Activated T-cell treated with anti-CD3 and anti-CD28 coated beads, Interleukin-2, amount 50 U/mL, for 72 hours (primary cell): ENCODE results near the gene CHD5. TPM values are rescaled to one million over a fixed set of nuclear protein-coding genes. Genes with fewer than 3 reads are reported as not detected.

Source experiments
- ATAC-seq, 2 donors: fragments of 150-1000 bp; cut with Tn5 transposase; replicated peaks in 1 of 2; 2 replicates each; pipeline ENCODE4 v1.10.0; 2021; ENCODE audit warnings: moderate library complexity in 2 of 2, mild to moderate bottlenecking in 1 of 2
- DNase-seq, 2 donors: peaks; one replicate each; pipeline ENCODE4 v3.0.0; 2021 to 2022; ENCODE audit warnings: mixed read lengths in 1 of 2
- H3K27ac Mint-ChIP-seq: one replicate; pipeline ENCODE4 v1.8.0; 2022; ENCODE audit warnings: mild to moderate bottlenecking, moderate library complexity, mixed read lengths
- H3K27me3 Mint-ChIP-seq: one replicate; pipeline ENCODE4 v1.8.0; 2022; ENCODE audit warnings: low read depth, mixed read lengths
- H3K36me3 Mint-ChIP-seq, 2 donors: one replicate each; pipeline ENCODE4 v1.8.0; 2022; ENCODE audit warnings: mixed read lengths in 2 of 2, mild to moderate bottlenecking in 1 of 2; ENCODE audit not compliant: insufficient read depth in 2 of 2
- H3K4me1 Mint-ChIP-seq: one replicate; pipeline ENCODE4 v1.8.0; 2022; ENCODE audit warnings: low read depth, mixed read lengths
- H3K4me3 Mint-ChIP-seq, 2 donors: one replicate each; pipeline ENCODE4 v1.8.0; 2022; ENCODE audit warnings: mild to moderate bottlenecking in 2 of 2, mixed read lengths in 2 of 2, moderate library complexity in 2 of 2
- H3K9me3 Mint-ChIP-seq, 2 donors: one replicate each; pipeline ENCODE4 v1.8.0; 2022; ENCODE audit warnings: mixed read lengths in 2 of 2
- total RNA-seq, 2 donors: library from RNA; stranded (reverse); gene quantifications; one replicate each; pipeline ENCODE4 v1.2.3, GENCODE V29; 2022

CHD5 gene
- total RNA-seq, 2 donors from 2014 or later: 0.16 to 0.31 TPM

DNA sequence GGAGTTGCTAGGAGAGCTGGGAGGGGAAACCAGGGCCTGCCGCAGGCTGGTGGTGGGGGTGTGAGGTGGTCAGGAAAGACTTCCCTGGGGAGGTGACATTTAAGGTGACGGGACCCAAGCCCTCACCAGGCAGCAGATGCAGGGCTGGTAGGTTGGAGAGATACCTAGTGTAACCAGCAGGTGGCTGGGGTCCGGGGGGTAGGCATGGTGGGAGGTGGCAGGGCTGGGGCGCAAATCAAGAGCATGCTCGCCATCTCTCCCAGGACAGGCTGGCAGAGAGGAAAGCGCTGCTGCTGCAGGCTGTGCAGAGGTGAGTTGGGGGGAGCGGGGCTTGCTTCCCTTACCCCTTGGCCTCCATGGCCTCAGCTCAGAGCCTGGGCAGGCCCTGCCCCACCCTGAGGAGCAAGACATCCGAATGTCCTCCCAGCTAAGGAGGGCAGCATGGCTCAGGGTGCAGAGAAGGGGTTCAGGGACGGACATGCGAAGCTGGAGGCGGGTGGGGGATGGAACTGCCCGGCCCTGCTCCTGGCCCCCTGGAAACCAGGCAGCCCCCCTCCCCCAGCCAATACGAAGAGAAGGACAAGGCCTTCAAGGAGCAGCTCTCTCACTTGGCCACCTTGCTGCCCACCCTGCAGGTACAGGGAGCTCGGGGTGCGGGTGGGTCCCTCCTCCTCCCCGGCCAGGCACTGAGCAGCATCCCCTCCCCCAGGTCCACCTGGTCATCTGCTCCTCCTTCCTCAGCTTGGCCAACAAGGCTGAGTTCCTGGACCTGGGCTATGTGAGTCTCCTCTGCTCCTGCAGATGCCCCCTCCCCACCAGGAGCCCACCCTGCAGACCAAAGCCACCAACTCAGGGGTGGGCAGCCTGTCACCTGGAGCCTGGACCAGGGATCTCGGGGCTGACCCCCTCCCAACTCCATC is 29.8 kb upstream of the CHD5 start:
- no peak for ATAC-seq

DNA sequence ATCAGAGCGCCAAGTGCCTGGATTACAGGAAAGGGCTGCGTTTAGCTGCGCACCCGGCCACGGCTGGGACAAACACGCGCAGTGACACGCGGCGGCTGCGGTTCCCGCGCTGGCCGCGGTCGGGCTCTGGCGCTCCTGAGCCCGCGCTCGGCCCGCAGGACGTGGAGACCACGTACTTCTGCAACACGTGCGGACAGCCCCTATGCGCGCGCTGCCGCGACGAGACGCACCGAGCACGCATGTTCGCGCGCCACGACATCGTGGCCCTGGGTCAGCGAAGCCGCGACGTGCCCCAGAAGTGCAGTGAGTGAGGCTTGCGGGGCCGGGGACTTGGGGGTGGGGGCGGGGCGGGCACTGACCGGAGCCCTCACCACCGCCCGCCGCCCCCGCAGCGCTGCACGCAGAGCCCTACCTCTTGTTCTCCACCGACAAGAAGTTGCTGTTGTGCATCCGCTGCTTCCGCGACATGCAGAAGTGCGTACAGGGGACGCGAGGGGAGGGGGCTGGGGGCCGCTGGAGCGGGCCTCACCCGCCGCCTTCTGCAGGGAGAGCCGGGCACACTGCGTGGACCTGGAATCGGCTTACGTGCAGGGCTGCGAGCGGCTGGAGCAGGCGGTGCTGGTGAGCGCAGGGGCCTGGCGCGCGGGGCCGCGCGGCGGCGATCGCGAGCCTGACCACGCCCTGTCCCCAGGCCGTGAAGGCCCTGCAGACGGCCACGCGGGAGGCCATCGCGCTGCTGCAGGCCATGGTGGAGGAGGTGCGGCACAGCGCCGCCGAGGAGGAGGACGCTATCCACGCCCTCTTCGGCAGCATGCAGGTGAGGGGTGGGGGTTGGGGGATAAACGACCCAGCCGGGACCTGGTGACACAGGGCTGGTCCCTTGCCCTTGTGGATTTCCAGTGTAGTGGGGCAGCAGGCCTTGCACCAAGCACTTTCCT is 28.9 kb upstream of the CHD5 start:
- Mint-ChIP-seq H3K27ac (no peak overlapping the region), H3K4me3 (peak overlapping the region; percentile 37 to 69), H3K9me3 (no peaks in the 10 kb centered on the region), H3K36me3 (no peaks in the 10 kb centered on the region), H3K27me3 (peaks cover 17% of the 10 kb centered on the region), H3K4me1 (peaks cover 5% of the 10 kb centered on the region)
- peak; percentile 45 to 50 for ATAC-seq
- DNase-seq: peak; percentile 39 to 53

More for the DNA sequence above, 29.8 kb upstream of the CHD5 start:
- DNase-seq: peak; percentile 32 to 50
- H3K36me3 Mint-ChIP-seq: no peaks in the 10 kb centered on the region
- peaks cover 5% of the 10 kb centered on the region for H3K4me1 Mint-ChIP-seq
- H3K4me3 Mint-ChIP-seq: peak overlapping the region in 1 of 2 donors; percentile 69
- no peaks in the 10 kb centered on the region for H3K9me3 Mint-ChIP-seq
- H3K27me3 Mint-ChIP-seq: peaks cover 17% of the 10 kb centered on the region
- H3K27ac Mint-ChIP-seq: no peak overlapping the region

DNA sequence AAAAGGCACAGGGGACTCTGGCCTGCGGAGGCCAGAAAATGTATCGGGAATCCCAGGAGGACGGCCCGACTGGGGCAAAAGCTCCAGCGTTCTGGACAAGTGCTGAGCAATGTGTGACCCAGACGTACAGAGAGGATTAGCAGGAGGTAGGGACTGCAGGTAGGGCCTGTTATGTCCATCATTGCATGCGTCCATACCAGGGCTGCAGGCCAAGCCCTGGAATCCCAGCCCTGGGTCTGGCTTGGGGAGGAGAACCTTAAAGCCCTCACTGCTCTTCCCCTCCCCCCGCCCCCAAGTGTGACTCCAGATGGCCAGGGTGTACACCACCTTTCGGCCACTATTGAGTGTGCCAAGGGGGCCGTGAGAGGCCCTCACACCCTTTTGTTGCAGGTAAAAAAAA is 27.8 kb upstream of the CHD5 start:
- Mint-ChIP-seq H3K4me1 (peaks cover 5% of the 10 kb centered on the region), H3K4me3 (peak overlapping the region in 1 of 2 donors; percentile 69), H3K9me3 (no peaks in the 10 kb centered on the region), H3K36me3 (no peaks in the 10 kb centered on the region), H3K27me3 (peaks cover 10% of the 10 kb centered on the region), H3K27ac (no peak overlapping the region)
- ATAC-seq: no peak
- no peak for DNase-seq

DNA sequence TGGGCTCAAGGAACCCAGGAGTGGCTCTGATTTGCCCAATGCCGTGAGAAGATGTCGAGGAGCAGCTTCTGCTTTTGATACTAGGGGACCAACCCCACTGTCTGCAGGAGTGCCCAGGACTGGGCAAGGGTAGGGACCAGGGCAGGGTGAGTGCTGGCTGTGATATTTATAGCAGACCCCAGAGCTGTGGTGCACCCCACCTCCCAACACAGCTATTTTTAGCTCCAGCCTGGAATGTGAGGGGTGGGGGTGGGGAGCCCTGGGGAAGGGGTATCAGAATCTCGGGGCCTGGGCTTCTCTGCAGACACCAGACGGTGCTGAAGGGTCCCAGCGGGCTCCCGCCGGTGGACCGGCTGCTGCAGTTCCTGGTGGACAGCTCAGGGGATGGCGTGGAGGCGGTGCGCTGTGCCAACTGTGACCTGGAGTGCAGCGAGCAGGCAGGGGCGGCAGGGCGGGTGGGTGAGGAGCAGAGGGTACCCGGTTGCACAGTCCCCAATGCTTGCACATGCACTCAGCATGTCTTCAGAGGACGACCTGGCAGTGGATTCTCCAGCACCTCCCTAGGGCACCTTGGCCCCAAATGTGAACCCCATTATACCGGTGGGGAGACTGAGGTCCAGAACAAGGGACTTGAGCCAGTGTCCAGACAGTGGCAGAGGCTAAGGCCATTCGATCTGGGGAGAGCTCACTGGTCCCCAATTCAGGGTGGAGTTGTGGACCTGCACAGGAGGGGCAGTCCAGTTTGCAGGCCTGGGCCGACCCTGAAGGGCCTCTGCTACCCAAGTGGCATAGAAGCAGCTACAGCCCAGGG is 27.2 kb upstream of the CHD5 start:
- Mint-ChIP-seq H3K27ac (no peak overlapping the region), H3K27me3 (peaks cover 4% of the 10 kb centered on the region), H3K36me3 (no peaks in the 10 kb centered on the region), H3K4me3 (peak overlapping the region; percentile 83 to 84), H3K9me3 (no peaks in the 10 kb centered on the region), H3K4me1 (peaks cover 5% of the 10 kb centered on the region)
- DNase-seq (no peak), ATAC-seq (no peak)

DNA sequence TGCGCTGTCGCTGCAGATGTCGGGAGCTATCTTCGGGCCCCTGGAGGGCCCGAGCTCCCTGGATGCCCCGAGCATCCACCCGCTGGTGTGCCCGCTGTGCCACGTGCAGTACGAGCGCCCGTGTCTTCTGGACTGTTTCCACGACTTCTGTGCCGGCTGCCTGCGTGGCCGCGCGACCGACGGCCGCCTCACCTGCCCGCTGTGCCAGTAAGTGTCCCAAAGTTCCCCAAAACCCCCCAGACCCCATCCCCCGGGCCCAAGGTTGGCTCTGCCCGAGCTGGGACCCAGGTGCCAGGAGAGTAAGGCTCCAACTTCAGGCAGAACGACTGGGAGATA is 26.4 kb upstream of the CHD5 start:
- no peak for ATAC-seq
- Mint-ChIP-seq H3K27me3 (peaks cover 4% of the 10 kb centered on the region), H3K4me3 (peak overlapping the region; percentile 83 to 84), H3K36me3 (no peaks in the 10 kb centered on the region), H3K4me1 (peaks cover 5% of the 10 kb centered on the region), H3K9me3 (no peaks in the 10 kb centered on the region), H3K27ac (no peak overlapping the region)
- no peak for DNase-seq

DNA sequence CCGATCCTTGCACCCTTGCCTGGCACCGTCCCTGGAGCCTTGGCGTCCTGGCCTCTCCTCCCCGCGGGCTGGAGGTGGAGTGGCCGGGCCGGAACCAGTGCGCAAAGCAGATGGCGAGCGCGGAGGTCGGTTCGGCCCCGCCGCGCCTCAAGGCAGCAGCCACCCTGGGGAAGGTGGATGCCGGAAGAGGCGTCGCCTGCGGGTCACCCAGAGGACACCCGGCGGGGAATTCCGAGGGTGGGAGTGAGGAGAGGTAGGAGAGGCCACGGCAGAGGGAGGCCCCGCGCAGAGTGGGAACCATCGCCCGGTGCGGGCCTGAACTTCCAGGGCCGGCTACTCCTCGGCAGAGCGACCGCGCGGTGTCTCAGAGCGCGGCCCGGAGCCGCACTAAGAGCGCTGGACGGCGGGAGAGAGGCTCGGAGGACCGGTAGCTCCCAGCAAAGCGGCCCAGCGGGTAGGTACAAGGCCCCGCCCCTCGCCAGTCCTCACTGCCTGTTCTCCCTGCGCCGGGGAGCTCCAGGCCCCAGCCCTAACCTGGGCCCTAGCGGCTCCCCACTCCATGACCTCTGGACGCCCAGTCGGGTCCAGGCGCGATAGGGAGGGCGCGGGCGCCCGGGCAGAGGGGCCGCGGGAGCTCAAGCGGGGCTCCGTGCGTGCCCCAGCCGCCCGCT is 25.9 kb upstream of the CHD5 start, which contains the start of gene RNF207:
RNF207 (plus strand) TSS at position 271 of the 671 bp plus-strand sequence. CDS start 417 bp downstream, outside the sequence.
- Mint-ChIP-seq H3K4me1 (peaks cover 5% of the 10 kb centered on the region), H3K4me3 (peak within 1 kb of the TSS; percentile 83 to 84), H3K36me3 (no peaks in the 10 kb centered on the region), H3K9me3 (no peaks in the 10 kb centered on the region), H3K27ac (no peak within 1 kb of the TSS), H3K27me3 (peaks cover 4% of the 10 kb centered on the region)
- ATAC-seq (peak; percentile 75 to 85), DNase-seq (peak; percentile 72 to 81)

DNA sequence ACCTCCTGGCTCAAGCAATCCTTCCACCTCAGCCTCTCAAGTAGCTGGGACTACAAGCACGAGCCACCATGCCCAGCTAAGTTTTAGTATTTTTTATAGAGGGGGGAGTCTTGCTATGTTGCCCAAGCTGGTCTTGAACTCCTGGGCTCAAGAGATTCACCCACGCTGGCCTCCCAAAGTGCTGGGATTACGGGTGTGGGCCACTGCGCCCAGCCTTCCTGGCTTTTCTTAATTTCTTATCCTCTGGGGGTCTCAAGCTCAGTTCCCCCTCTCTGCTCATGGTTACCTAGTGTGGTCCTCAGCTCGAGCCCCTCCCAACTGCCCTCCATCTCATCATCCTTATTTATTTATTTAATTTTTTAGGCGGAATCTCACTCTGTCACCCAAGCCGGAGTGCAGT is 22.1 kb upstream of the CHD5 start:
- peaks cover 31% of the 10 kb centered on the region for H3K4me1 Mint-ChIP-seq
- H3K27me3 Mint-ChIP-seq: no peaks in the 10 kb centered on the region
- H3K36me3 Mint-ChIP-seq: peaks cover 6 to 14% of the 10 kb centered on the region in 2 donors
- DNase-seq (no peak), ATAC-seq (no peak)
- H3K27ac Mint-ChIP-seq: no peak overlapping the region
- peaks cover 0 to 2% of the 10 kb centered on the region in 2 donors for H3K9me3 Mint-ChIP-seq
- no peak overlapping the region for H3K4me3 Mint-ChIP-seq

DNA sequence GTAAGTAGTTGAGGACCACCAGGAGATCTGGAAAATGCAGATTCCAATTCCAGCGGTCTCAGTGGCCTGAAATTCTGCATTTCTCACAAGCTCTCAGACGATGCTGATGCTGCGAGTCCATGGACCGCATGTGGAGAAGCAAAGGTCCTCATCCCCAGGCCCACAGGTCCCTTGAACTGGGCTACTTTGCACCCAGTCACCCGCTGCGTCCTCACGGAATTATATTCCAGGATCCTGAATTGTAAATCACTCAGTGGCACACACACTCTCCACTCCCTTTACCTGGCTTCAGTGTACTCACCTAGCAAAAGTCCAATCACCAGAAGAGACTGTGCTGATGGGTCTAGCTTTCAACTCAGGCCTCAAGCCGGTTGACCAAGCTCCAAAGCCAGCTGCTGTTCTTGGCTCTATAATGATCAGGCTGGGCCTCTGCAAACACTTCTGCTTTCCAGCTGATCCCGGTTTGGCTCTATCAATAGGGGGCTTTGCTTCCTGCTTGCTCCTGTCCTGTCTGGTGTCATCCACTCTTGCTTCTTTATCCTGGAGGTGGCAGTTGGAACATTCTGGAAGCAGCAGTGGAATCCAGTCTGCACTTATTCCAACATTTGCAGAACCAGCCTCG is 20.2 kb upstream of the CHD5 start:
- Mint-ChIP-seq H3K9me3 (peaks cover 0 to 2% of the 10 kb centered on the region in 2 donors), H3K4me1 (peaks cover 46% of the 10 kb centered on the region)

DNA sequence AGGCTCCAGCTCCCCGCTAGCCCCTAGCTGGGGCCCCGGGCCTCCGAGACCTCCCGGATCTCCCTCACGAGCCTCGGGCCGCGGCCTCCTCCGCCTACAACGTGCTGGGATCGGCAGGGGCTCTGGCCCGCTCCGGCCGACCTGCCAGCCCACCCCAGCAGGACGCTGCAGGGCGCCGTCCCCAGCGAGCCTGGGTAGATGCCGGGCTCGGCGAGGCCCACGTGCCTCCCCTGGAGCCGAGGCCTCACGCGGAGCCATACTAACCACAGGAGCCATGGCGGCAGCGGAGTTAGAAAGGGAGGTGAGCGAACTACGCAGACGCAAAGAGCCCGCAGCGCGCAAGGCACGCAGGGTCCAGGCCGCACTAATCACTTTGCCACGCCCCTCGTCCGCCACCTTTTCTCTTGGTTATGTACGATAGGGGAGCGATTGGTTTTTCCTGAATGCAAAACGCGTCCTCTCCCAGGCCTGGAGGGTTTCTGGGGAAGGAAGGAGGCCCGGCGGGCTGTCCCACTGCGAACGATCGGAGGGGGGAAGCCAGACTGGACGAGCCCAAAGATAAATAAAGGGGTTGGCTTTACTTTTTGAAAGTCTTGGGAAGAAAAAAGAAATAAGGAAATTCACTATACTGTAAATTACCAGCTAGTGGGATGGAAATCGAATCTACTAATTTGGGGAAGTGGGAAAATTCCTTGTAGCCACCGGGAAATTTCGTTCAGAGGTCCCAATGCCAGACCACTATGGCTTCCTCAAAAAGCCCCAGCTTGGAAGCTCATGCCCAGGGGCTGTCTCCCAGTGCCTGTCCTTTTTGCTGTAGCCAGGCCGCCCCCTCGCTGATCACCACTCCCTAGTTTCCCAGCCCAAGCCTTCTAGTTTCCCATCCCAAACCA is 19.4 kb upstream of the CHD5 start, which contains the start of gene RPL22:
RPL22 (minus strand) TSS at position 298 of the 890 bp plus-strand sequence; CDS start at position 276, 22 bp downstream.
- no peaks in the 10 kb centered on the region for H3K27me3 Mint-ChIP-seq
- H3K36me3 Mint-ChIP-seq: peaks cover 11 to 28% of the 10 kb centered on the region in 2 donors
- peak within 1 kb of the TSS; percentile 95 to 98 for H3K4me3 Mint-ChIP-seq
- ATAC-seq (peak; percentile 98 to 99), DNase-seq (peak; percentile 96 to 99)
- peaks cover 51% of the 10 kb centered on the region for H3K4me1 Mint-ChIP-seq
- peak within 1 kb of the TSS; percentile 98 for H3K27ac Mint-ChIP-seq
- peaks cover 0 to 2% of the 10 kb centered on the region in 2 donors for H3K9me3 Mint-ChIP-seq

More for the DNA sequence above, 20.2 kb upstream of the CHD5 start:
- DNase-seq (no peak), ATAC-seq (no peak)
- peak overlapping the region; percentile 95 to 98 for H3K4me3 Mint-ChIP-seq
- peaks cover 11 to 25% of the 10 kb centered on the region in 2 donors for H3K36me3 Mint-ChIP-seq
- peak overlapping the region; percentile 98 for H3K27ac Mint-ChIP-seq
- H3K27me3 Mint-ChIP-seq: no peaks in the 10 kb centered on the region

DNA sequence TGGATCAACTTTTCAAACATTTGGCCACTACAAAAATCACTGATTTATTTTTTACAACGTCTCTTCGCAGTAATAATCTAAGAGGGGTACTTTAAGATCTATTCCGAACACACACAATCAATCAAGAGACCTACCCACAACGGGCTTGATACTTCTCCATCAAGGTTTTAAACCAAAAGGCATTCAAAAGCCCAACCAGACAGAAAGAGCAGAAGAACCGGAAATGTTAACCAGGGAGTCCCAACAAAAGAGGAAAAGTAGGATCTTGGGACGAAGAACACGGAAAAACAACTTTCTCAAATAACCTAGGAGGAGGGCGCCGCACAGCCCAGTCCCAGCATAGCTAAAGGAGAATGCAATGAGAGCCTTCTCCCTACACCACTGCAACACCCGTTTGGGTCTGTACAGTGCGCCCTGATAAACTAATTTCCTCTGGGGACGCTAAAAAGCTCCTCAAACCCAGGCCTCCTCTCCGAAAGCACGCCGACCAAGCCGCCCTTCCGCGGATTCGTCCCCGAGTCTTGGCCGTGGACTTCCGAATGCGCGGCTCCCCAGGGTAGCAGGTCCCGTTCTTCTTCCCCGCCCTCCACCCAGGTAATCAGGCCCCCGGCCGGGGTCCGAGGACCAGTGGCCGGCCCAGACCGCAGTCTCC is 18.7 kb upstream of the CHD5 start:
- Mint-ChIP-seq H3K4me1 (peaks cover 55% of the 10 kb centered on the region), H3K9me3 (peaks cover 0 to 2% of the 10 kb centered on the region in 2 donors), H3K27me3 (no peaks in the 10 kb centered on the region), H3K4me3 (peak overlapping the region; percentile 95 to 98), H3K27ac (peak overlapping the region; percentile 92), H3K36me3 (peaks cover 11 to 30% of the 10 kb centered on the region in 2 donors)
- DNase-seq: peak; percentile 38 to 39
- peak; percentile 5 to 19 for ATAC-seq
